ENCODE data around the gene NLE1.

DNA sequence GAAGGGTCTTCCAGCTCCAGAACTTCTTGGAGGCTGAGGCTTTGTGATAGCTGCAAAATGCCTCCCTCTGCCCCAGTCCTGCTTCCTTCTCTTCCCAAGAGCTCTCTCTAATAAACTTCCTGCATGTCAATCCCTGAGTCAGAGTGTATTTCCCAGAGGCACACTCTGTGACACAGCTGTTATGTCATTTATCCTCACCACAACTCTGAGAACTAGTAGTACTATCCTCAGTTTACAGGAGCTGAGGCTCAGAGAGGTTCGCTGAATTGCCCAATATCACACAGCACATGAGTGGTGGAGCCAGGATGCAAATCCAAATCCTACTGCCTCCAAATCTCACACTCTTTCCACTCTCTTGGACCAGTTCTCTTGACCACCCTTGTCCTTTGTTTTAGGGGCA lies 25.6 kb upstream of the NLE1 start:
- no peak for TF ChIP-seq POLR2AphosphoS5 (IDR thresholded peaks at IDR 0.05; ENCODE audit: borderline replicate concordance, low read depth, low read length)
- TF ChIP-seq EZH2 (IDR thresholded peaks at IDR 0.05): no peak

Measured in SK-N-MC (cell line).